Measurements from ENCODE around the gene SDCBP2. TPM values are rescaled to one million over a fixed set of nuclear protein-coding genes. Genes with fewer than 3 reads are reported as not detected.

SDCBP2 gene
- total and polyA plus RNA-seq, 2 of the 4 experiments (the other 2 are of a cell fraction) = 0.54 to 1.3 TPM

DNA sequence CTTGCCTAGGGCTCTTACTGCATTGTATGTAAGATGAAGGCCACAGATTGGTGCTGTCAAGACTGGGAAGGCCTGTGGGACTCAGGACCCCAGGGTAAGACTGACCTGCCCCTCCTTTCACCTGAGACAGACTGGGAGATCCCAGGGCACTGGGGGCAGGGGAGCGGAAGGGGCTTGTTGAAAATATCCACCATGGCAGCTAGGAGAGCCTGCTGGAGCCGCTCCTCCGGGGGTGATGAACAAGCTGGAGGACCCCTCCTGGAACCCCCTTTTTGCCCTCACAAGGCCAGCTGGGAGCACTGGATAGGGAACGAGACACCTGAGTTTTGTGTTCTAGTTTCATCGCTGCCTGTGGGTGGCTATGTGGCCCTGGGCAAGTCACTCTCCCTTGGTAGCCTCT, 9.2 kb upstream of the SDCBP2 start:
- intact Hi-C loops (cut with micrococcal nuclease) (no loop called here), in situ Hi-C loops (cut with MboI; ENCODE audit: low sequenced_read_pairs) (loop anchor here (25.0 kb wide), 1 partner anchor 499 kb away; no protein-coding TSS in a partner anchor), dilution Hi-C loops (cut with HindIII; ENCODE audit: low sequenced_read_pairs, unreplicated experiment) (no loop called here)
- Histone ChIP-seq H2AFZ (replicated peaks; ENCODE audit: low read length, poor library complexity) (no peak overlapping the region), H2BK5ac (ENCODE audit: low read depth, low read length, poor library complexity, severe bottlenecking) (no peak overlapping the region), H4K20me1 (ENCODE audit: insufficient read depth, low read length) (peaks cover 13% of the 10 kb centered on the region), H3K18ac (ENCODE audit: low read depth, low read length) (no peak overlapping the region), H3K79me1 (ENCODE audit: low read depth in 1 of 2, low read length in 2 of 2) (peaks cover 14 to 67% of the 10 kb centered on the region in 2 experiments), H3K4ac (ENCODE audit: low read depth, low read length) (no peak overlapping the region; the same call in 1 of the 2 replicates), H3K27ac (ENCODE audit: insufficient read depth, low read length) (no peak overlapping the region), H2BK15ac (ENCODE audit: low read depth, low read length) (no peak overlapping the region), H2BK120ac (ENCODE audit: low read depth, low read length) (no peak overlapping the region), H3K4me2 (ENCODE audit: low read depth, low read length) (no peak overlapping the region), H2BK20ac (ENCODE audit: low read depth, low read length) (no peak overlapping the region), H4K8ac (ENCODE audit: low read depth in 2 of 2, low read length in 2 of 2) (no peak overlapping the region), H3K27me3 (ENCODE audit: control insufficient read depth, insufficient read depth, low read length) (no peaks in the 10 kb centered on the region), H3K36me3 (ENCODE audit: control insufficient read depth, insufficient read depth, low read length) (peaks cover 3% of the 10 kb centered on the region; the same call in 1 of the 2 replicates), H2AK5ac (ENCODE audit: low read depth, low read length) (no peak overlapping the region), H3K9me3 (ENCODE audit: control insufficient read depth, insufficient read depth, low read length) (no peaks in the 10 kb centered on the region), H3K14ac (replicated peaks; ENCODE audit: low read depth, low read length) (no peak overlapping the region), H3K9me1 (ENCODE audit: insufficient read depth, low read length) (peaks cover 35% of the 10 kb centered on the region), H3K23ac (ENCODE audit: low read depth, low read length) (no peak overlapping the region), H4K91ac (ENCODE audit: insufficient read depth, low read depth, low read length) (no peak overlapping the region), H3K4me3 (ENCODE audit: insufficient read depth, low read depth, low read length) (no peak overlapping the region), H2AK9ac (replicated peaks; ENCODE audit: low read depth, low read length, poor library complexity) (no peak overlapping the region), H3K4me1 (ENCODE audit: control insufficient read depth, insufficient read depth, low read length) (peaks cover 19% of the 10 kb centered on the region), H3K56ac (ENCODE audit: extremely low read depth, insufficient read depth, low read length) (no peak overlapping the region), H4K5ac (ENCODE audit: low read depth, low read length) (no peak overlapping the region), H3K9ac (ENCODE audit: low read depth, low read length) (no peak overlapping the region)
- no peak for DNase-seq
- ATAC-seq (ENCODE audit: low read depth) = no peak
- CTCF ChIA-PET = no interaction called here
- no CpG with 5 or more reads among the region's 5 CpGs for WGBS, 2 experiments (ENCODE audit: extremely low coverage in 2 of 2, insufficient read length in 1 of 2)
- BruUV-seq (replicated peaks) = no TSS peak
- TF ChIP-seq NFE2L2 (IDR thresholded peaks at IDR 0.05; ENCODE audit: low read depth, low read length) (no peak), RFX5 (IDR thresholded peaks at IDR 0.05; ENCODE audit: low read depth, low read length) (no peak), RAD21 (IDR thresholded peaks at IDR 0.05; ENCODE audit: low read length) (no peak), BHLHE40 (IDR thresholded peaks at IDR 0.05; ENCODE audit: low read depth, low read length) (no peak), CEBPB (IDR thresholded peaks at IDR 0.05; ENCODE audit: low read depth, low read length) (no peak), SMC3 (IDR thresholded peaks at IDR 0.05; ENCODE audit: low read depth, low read length) (no peak), MAFK (IDR thresholded peaks at IDR 0.05; ENCODE audit: low read depth, low read length) (no peak), MXI1 (IDR thresholded peaks at IDR 0.05; ENCODE audit: borderline replicate concordance, low read depth, low read length) (no peak), ELK1 (IDR thresholded peaks at IDR 0.05; ENCODE audit: borderline replicate concordance, low read depth, low read length) (no peak), CHD1 (IDR thresholded peaks at IDR 0.05; ENCODE audit: low read depth, low read length) (no peak), RCOR1 (IDR thresholded peaks at IDR 0.05; ENCODE audit: insufficient replicate concordance, low read length) (no peak), POLR2A (IDR thresholded peaks at IDR 0.05; ENCODE audit: low read depth, low read length) (no peak), MAZ (IDR thresholded peaks at IDR 0.05; ENCODE audit: borderline replicate concordance, low read depth, low read length) (no peak), USF2 (IDR thresholded peaks at IDR 0.05; ENCODE audit: low read depth, low read length) (no peak), FOS (IDR thresholded peaks at IDR 0.05; ENCODE audit: low read depth, low read length) (no peak)
- TF ChIP-seq, protein P1, sequence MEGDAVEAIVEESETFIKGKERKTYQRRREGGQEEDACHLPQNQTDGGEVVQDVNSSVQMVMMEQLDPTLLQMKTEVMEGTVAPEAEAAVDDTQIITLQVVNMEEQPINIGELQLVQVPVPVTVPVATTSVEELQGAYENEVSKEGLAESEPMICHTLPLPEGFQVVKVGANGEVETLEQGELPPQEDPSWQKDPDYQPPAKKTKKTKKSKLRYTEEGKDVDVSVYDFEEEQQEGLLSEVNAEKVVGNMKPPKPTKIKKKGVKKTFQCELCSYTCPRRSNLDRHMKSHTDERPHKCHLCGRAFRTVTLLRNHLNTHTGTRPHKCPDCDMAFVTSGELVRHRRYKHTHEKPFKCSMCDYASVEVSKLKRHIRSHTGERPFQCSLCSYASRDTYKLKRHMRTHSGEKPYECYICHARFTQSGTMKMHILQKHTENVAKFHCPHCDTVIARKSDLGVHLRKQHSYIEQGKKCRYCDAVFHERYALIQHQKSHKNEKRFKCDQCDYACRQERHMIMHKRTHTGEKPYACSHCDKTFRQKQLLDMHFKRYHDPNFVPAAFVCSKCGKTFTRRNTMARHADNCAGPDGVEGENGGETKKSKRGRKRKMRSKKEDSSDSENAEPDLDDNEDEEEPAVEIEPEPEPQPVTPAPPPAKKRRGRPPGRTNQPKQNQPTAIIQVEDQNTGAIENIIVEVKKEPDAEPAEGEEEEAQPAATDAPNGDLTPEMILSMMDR (conservative IDR thresholded peaks at IDR 0.05; ENCODE audit: low read depth, low read length) = no peak
- POLR2A ChIA-PET (ENCODE audit: unreplicated experiment) = no interaction called here

All from IMR-90 (cell line).